Trophoblast cell (in vitro differentiated cells and primary cell): ENCODE data around the gene LMO3.

ENCODE experiments used
- DNase-seq, 2 donors: peaks; one replicate each; pipeline ENCODE4 v3.0.0-alpha.2; 2016
- H2AFZ ChIP-seq: 2 replicates; pipeline ENCODE4 v1.6.1; 2013; ENCODE audit warnings: low read length, moderate library complexity, mild to moderate bottlenecking; ENCODE audit not compliant: insufficient read depth, poor library complexity
- H2AK5ac ChIP-seq: 2 replicates; pipeline ENCODE4 v1.6.1; 2013; ENCODE audit warnings: mild to moderate bottlenecking, low read length
- H2BK120ac ChIP-seq: 2 replicates; pipeline ENCODE4 v1.6.1; 2013; ENCODE audit warnings: low read length, mild to moderate bottlenecking, moderate library complexity; ENCODE audit not compliant: insufficient read depth, poor library complexity
- H2BK12ac ChIP-seq: 2 replicates; pipeline ENCODE4 v1.6.1; 2013; ENCODE audit warnings: mild to moderate bottlenecking, low read length, moderate library complexity
- H2BK5ac ChIP-seq: 2 replicates; pipeline ENCODE4 v1.6.1; 2013; ENCODE audit warnings: low read length, low read depth, moderate library complexity, mild to moderate bottlenecking; ENCODE audit not compliant: poor library complexity
- H3K14ac ChIP-seq: 2 replicates; pipeline ENCODE4 v1.6.1; 2013; ENCODE audit warnings: mild to moderate bottlenecking, low read length
- H3K18ac ChIP-seq: 2 replicates; pipeline ENCODE4 v1.6.1; 2013; ENCODE audit warnings: mild to moderate bottlenecking, low read length
- H3K23ac ChIP-seq: 2 replicates; pipeline ENCODE4 v1.6.1; 2013; ENCODE audit warnings: low read length
- H3K27ac ChIP-seq: 2 replicates; pipeline ENCODE4 v1.5.1; 2013; ENCODE audit warnings: low read depth, mild to moderate bottlenecking, inconsistent platforms, low read length, moderate library complexity
- H3K27me3 ChIP-seq: 2 replicates; pipeline ENCODE4 v1.6.1; 2013; ENCODE audit warnings: inconsistent platforms, mild to moderate bottlenecking, low read length, moderate library complexity; ENCODE audit not compliant: insufficient read depth
- H3K36me3 ChIP-seq, 2 experiments: 1 replicate in 1 of 2; 2 replicates in 1 of 2; pipeline ENCODE4 v1.6.1; 2013; ENCODE audit warnings: low read length in 2 of 2, mild to moderate bottlenecking in 2 of 2, moderate library complexity in 1 of 2; ENCODE audit not compliant: insufficient read depth in 2 of 2, control insufficient read depth in 1 of 2
- H3K4ac ChIP-seq: 2 replicates; pipeline ENCODE4 v1.6.1; 2013; ENCODE audit warnings: low read depth, mild to moderate bottlenecking, low read length, moderate library complexity
- H3K4me1 ChIP-seq, 2 experiments: 1 replicate in 1 of 2; 2 replicates in 1 of 2; pipeline ENCODE4 v1.6.1; 2013; ENCODE audit warnings: low read length in 2 of 2, mild to moderate bottlenecking in 2 of 2, moderate library complexity in 1 of 2; ENCODE audit not compliant: insufficient read depth in 2 of 2, control insufficient read depth in 1 of 2
- H3K4me2 ChIP-seq: 2 replicates; pipeline ENCODE4 v1.6.1; 2013; ENCODE audit warnings: inconsistent platforms, mild to moderate bottlenecking, low read length, moderate library complexity
- H3K4me3 ChIP-seq: 2 replicates; pipeline ENCODE4 v1.5.1; 2013; ENCODE audit warnings: mild to moderate bottlenecking, low read depth, low read length, inconsistent platforms
- H3K79me1 ChIP-seq: one replicate; pipeline ENCODE4 v1.6.1; 2013; ENCODE audit warnings: low read length
- H3K79me2 ChIP-seq: 2 replicates; pipeline ENCODE4 v1.6.1; 2013; ENCODE audit warnings: low read length, mild to moderate bottlenecking; ENCODE audit not compliant: control insufficient read depth, insufficient read depth, poor library complexity
- H3K9ac ChIP-seq: 2 replicates; pipeline ENCODE4 v1.6.1; 2013; ENCODE audit warnings: mild to moderate bottlenecking, low read length
- H3K9me3 ChIP-seq: 2 replicates; pipeline ENCODE4 v1.6.1; 2013; ENCODE audit warnings: low read depth, mild to moderate bottlenecking, control low read depth, inconsistent platforms, low read length; ENCODE audit not compliant: insufficient read depth
- H4K12ac ChIP-seq: 2 replicates; pipeline ENCODE4 v1.6.1; 2013; ENCODE audit warnings: low read depth, mild to moderate bottlenecking, low read length, moderate library complexity
- H4K8ac ChIP-seq: 2 replicates; pipeline ENCODE4 v1.6.1; 2013; ENCODE audit warnings: low read depth, mild to moderate bottlenecking, low read length, moderate library complexity
- H4K91ac ChIP-seq: one replicate; pipeline ENCODE4 v1.6.1; 2013; ENCODE audit warnings: low read depth, mild to moderate bottlenecking, low read length, moderate library complexity
- WGBS: extraction: QIAGEN DNeasy Blood & Tissue Kit; methylation state at CpG from one replicate; pipeline ENCODE4 v1.1.7; 2013; ENCODE audit warnings: missing lambda C conversion rate; ENCODE audit not compliant: insufficient read length, insufficient coverage; ENCODE audit errors: extremely low coverage; 5-methylcytosine and 5-hydroxymethylcytosine counted together

LMO3 gene

DNA sequence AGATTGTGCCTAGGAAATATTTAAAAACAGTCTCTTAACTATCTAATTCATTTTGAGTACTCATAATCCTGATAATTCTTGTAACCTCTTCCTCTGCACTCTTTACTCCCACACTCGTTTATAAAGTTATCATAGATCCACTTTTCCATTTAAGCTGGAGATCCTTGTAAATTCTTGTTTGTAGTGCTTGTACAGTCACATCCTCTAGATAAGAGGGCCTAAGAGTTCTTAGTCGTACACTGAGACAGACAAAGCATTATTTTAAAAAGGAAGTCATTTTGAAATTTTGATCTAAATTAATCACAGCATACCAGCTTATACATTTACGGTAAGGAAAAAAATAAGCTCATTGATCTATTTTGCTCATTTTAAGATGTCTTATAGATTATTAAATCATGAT is 42.5 kb downstream of the LMO3 start:
- Histone ChIP-seq H2BK5ac (no peak overlapping the region), H3K4me1 (no peaks in the 10 kb centered on the region), H3K4me3 (no peak overlapping the region), H3K79me1 (no peaks in the 10 kb centered on the region), H2BK120ac (no peak overlapping the region), H3K14ac (no peak overlapping the region), H3K27me3 (no peaks in the 10 kb centered on the region), H3K9me3 (no peaks in the 10 kb centered on the region), H3K23ac (no peak overlapping the region), H3K27ac (no peak overlapping the region), H2BK12ac (no peak overlapping the region), H4K91ac (no peak overlapping the region), H4K8ac (no peak overlapping the region), H3K36me3 (no peaks in the 10 kb centered on the region), H3K4me2 (no peak overlapping the region), H3K4ac (no peak overlapping the region), H4K12ac (no peak overlapping the region), H3K79me2 (no peaks in the 10 kb centered on the region), H2AK5ac (no peak overlapping the region), H3K9ac (no peak overlapping the region), H2AFZ (no peak overlapping the region), H3K18ac (no peak overlapping the region)
- DNase-seq = no peak
- WGBS = no CpG with 5 or more reads among the region's 3 CpGs

DNA sequence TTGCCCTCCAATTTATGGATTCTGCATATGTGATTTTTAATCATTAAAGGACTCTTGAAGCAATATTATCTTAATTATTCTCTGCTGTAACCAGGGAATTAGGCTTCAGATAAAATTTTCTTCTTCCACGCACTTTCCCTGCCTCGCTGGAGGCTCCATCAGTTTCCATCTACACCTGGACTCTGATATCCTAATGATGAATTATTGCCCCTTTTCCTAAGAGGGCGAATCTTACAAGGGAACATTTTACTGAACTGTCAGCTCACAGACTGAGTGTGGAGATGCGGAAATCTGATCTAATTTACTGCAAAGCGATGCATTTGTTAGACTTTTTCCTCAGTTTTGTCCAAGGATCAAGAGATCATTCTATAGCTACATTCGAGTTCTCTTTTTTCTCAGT is 43.0 kb downstream of the LMO3 start:
- Histone ChIP-seq H3K27ac (no peak overlapping the region), H2BK12ac (no peak overlapping the region), H4K91ac (no peak overlapping the region), H2AFZ (no peak overlapping the region), H3K9ac (no peak overlapping the region), H4K12ac (no peak overlapping the region), H4K8ac (no peak overlapping the region), H3K14ac (no peak overlapping the region), H3K79me1 (no peaks in the 10 kb centered on the region), H2AK5ac (no peak overlapping the region), H2BK120ac (no peak overlapping the region), H3K23ac (no peak overlapping the region), H3K79me2 (no peaks in the 10 kb centered on the region), H2BK5ac (no peak overlapping the region), H3K4ac (no peak overlapping the region), H3K4me3 (no peak overlapping the region), H3K27me3 (no peaks in the 10 kb centered on the region), H3K18ac (no peak overlapping the region), H3K4me2 (no peak overlapping the region), H3K9me3 (no peaks in the 10 kb centered on the region), H3K36me3 (no peaks in the 10 kb centered on the region), H3K4me1 (no peaks in the 10 kb centered on the region)
- no CpG with 5 or more reads among the region's 6 CpGs for WGBS
- no peak for DNase-seq

DNA sequence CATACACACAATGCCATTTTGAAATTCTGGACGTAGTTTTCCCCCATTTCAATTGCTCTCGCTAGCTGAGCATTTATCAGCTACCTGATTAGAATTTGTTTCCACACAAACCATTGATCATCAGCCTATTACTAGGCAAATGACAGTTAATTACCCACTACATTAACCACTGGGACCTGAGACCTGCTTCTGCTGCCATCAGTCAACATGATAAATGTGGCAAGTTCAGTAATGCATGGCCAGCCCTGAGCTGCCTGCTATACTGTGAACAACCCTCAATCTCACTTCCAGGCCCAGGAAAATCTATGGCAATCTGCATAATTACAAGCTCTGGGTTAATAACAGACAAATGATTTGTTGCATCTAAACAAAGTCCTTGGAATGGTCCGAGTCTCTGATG is 43.5 kb downstream of the LMO3 start:
- no peaks in the 10 kb centered on the region for H3K79me1 ChIP-seq
- no peak overlapping the region for H2BK12ac ChIP-seq
- no peak overlapping the region for H3K14ac ChIP-seq
- H4K12ac ChIP-seq = no peak overlapping the region
- H2BK5ac ChIP-seq = no peak overlapping the region
- no peak for DNase-seq
- H3K79me2 ChIP-seq = no peaks in the 10 kb centered on the region
- no peak overlapping the region for H4K8ac ChIP-seq
- H3K4me2 ChIP-seq = no peak overlapping the region
- no peaks in the 10 kb centered on the region for H3K4me1 ChIP-seq
- no peaks in the 10 kb centered on the region for H3K9me3 ChIP-seq
- no peak overlapping the region for H2BK120ac ChIP-seq
- H3K9ac ChIP-seq = no peak overlapping the region
- no peak overlapping the region for H2AK5ac ChIP-seq
- no peak overlapping the region for H3K4ac ChIP-seq
- WGBS = no CpG with 5 or more reads among the region's 3 CpGs
- H3K4me3 ChIP-seq = no peak overlapping the region
- H3K27ac ChIP-seq = no peak overlapping the region
- H3K27me3 ChIP-seq = no peaks in the 10 kb centered on the region
- H2AFZ ChIP-seq = no peak overlapping the region
- no peaks in the 10 kb centered on the region for H3K36me3 ChIP-seq
- no peak overlapping the region for H4K91ac ChIP-seq
- no peak overlapping the region for H3K23ac ChIP-seq
- no peak overlapping the region for H3K18ac ChIP-seq

DNA sequence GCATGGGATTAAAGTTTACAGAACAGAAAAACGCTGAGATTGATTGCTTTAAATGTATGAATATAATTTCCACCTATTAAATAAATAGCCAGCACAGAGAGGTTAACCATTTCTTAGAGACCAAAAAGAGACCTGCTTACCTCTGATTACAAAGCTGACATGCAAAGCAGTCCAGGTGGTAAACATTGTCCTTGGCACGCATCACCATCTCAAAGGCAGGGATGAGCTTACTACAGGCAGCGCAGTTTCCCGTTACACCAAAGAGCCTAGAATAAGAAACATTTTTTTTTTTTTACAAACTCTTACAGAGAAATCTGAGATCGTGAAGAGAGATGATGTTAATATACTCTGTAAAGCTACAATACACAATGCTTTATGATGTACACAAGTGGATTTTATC is 45.7 kb downstream of the LMO3 start:
- no peak overlapping the region for H4K91ac ChIP-seq
- H4K12ac ChIP-seq = no peak overlapping the region
- H3K9ac ChIP-seq = no peak overlapping the region
- H3K4ac ChIP-seq = no peak overlapping the region
- no peak overlapping the region for H2BK120ac ChIP-seq
- H3K4me1 ChIP-seq = no peaks in the 10 kb centered on the region
- H3K79me2 ChIP-seq = no peaks in the 10 kb centered on the region
- H2AK5ac ChIP-seq = no peak overlapping the region
- H4K8ac ChIP-seq = no peak overlapping the region
- no peak overlapping the region for H3K18ac ChIP-seq
- H3K4me2 ChIP-seq = no peak overlapping the region
- H2AFZ ChIP-seq = no peak overlapping the region
- no peaks in the 10 kb centered on the region for H3K27me3 ChIP-seq
- H3K27ac ChIP-seq = no peak overlapping the region
- no peaks in the 10 kb centered on the region for H3K9me3 ChIP-seq
- H3K14ac ChIP-seq = no peak overlapping the region
- H3K79me1 ChIP-seq = no peaks in the 10 kb centered on the region
- WGBS = no CpG with 5 or more reads among the region's 5 CpGs
- H3K4me3 ChIP-seq = no peak overlapping the region
- no peak for DNase-seq
- H2BK12ac ChIP-seq = no peak overlapping the region
- H2BK5ac ChIP-seq = no peak overlapping the region
- no peak overlapping the region for H3K23ac ChIP-seq
- H3K36me3 ChIP-seq = no peaks in the 10 kb centered on the region
